Tibial artery (tissue), 4 donors: ENCODE results near the gene WASF3.

Experiments
- DNase-seq, 2 donors: peaks; one replicate each; pipeline ENCODE4 v3.0.0-alpha.2; 2019
- H3K27ac ChIP-seq, 2 donors: fragments of 200-600 bp; sonication (generic) in 1 of 2; 1 replicate in 1 of 2; 2 replicates in 1 of 2; pipeline ENCODE4 v1.5.1; 2018 to 2019; ENCODE audit warnings: mild to moderate bottlenecking in 1 of 2
- H3K27me3 ChIP-seq, 2 donors: fragments of 200-600 bp; sonication (generic) in 1 of 2; one replicate each; pipeline versions ENCODE4 v1.5.1 to v1.6.0; 2016 to 2019
- H3K36me3 ChIP-seq, 3 donors: fragments of 200-600 bp; sonication (generic) in 2 of 3; one replicate each; pipeline ENCODE4 v1.5.1; 2016 to 2019; ENCODE audit warnings: mild to moderate bottlenecking in 2 of 3
- H3K4me1 ChIP-seq, 4 donors: fragments of 200-600 bp; sonication (generic) in 2 of 4; 1 replicate in 3 of 4; 2 replicates in 1 of 4; pipeline ENCODE4 v1.5.1; 2016 to 2019
- H3K4me3 ChIP-seq, 2 donors: fragments of 200-600 bp; sonication (generic) in 1 of 2; 1 replicate in 1 of 2; 2 replicates in 1 of 2; pipeline ENCODE4 v1.5.1; 2018 to 2019; ENCODE audit warnings: mild to moderate bottlenecking in 2 of 2
- H3K9me3 ChIP-seq, 3 donors: fragments of 200-600 bp; sonication (generic) in 1 of 3; one replicate each; pipeline ENCODE4 v1.5.1; 2016 to 2019
- CTCF ChIP-seq, 2 experiments: fragments of 200-600 bp in 1 of 2; fragments of 450-650 bp in 1 of 2; IDR thresholded peaks; one replicate each; pipeline ENCODE4 v1.5.1; 2017 to 2019; ENCODE audit warnings: antibody characterized with exemption in 2 of 2, mild to moderate bottlenecking in 1 of 2, moderate library complexity in 1 of 2
- intact Hi-C: fragments of 100-400 bp; cut with DNase I; formaldehyde crosslinking; loops from one replicate; pipeline ENCODE4 v1.15.0; 2023; ENCODE audit warnings: low total_unique reads

The WASF3 gene

DNA sequence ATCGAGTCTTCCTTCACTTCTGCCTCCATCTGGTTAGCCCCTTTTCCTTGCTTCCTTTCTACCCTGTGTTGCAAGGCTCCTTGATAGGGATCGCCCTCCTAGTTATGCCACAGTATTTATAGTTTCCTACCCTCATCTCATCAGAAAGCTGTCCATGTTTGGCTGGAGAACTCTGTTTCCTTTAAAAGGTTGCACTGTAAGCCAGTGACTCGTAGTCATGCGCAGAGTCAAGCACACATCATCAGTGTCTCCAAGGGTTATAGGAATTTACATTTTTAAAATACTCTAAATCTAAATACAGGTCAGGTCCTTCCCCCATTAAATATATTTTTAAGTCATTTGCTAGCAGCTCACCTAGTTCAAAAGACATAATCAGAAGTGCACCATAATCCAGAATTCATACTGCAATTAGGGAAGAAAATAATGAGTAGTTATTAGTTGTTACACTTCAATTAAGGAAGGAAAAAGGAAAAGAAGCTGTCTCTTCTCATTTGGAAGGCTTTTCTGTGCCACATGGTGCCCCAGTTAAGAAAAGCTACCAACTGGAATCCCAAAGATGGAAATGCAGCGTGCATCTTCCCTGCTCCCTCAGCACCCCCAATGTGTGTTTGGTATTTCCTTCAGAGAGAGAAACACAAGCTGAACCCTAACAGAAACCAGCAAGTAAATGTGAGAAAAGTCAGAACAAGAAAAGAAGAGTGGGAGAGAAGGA is 122.1 kb downstream of the WASF3 start:
- H3K4me3 ChIP-seq = peak overlapping the region; percentile 30
- H3K4me1 ChIP-seq = peaks cover 0 to 16% (median 2%) of the 10 kb centered on the region in 4 donors
- H3K27me3 ChIP-seq = no peaks in the 10 kb centered on the region
- no peak for DNase-seq
- intact Hi-C loops = no loop called here
- H3K27ac ChIP-seq = peak overlapping the region; percentile 65
- H3K36me3 ChIP-seq = peaks cover 24 to 48% (median 34%) of the 10 kb centered on the region in 3 donors
- TF ChIP-seq CTCF (IDR thresholded peaks at IDR 0.05) = no peak
- no peaks in the 10 kb centered on the region for H3K9me3 ChIP-seq

- peak overlapping the region; percentile 5 to 30 for H3K4me3 ChIP-seq
- DNase-seq = peak in 1 of 2 donors; percentile 78
- peaks cover 0 to 16% (median 2%) of the 10 kb centered on the region in 4 donors for H3K4me1 ChIP-seq
- peak overlapping the region; percentile 65 for H3K27ac ChIP-seq
- no peak for TF ChIP-seq CTCF (IDR thresholded peaks at IDR 0.05)
- H3K36me3 ChIP-seq = peaks cover 29 to 48% (median 39%) of the 10 kb centered on the region in 3 donors
- H3K9me3 ChIP-seq = no peaks in the 10 kb centered on the region
- no peaks in the 10 kb centered on the region for H3K27me3 ChIP-seq
- intact Hi-C loops = no loop called here
Measured at GRCh38 chr13:26680123-26680450, 122.6 kb downstream of the WASF3 start.

DNA sequence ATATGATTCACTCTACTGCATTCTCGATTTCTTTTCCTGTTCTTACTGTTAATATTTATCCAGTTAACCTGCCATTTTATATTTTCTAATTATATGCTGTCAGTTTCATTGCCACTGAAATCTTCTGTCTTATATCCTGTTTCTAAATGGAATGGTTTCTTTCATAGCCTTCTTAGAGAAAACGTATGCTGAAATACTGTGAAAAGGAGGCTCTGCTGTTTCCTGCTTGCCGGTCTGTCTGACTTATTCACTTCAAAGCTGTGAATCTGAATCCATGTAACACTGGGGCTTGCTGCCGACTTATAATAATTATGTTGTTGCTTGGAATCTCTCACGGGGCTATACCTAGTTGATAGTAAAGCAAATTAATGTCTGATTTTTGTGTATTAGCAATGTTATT is 123.1 kb downstream of the WASF3 start:
- no peak for TF ChIP-seq CTCF (IDR thresholded peaks at IDR 0.05)
- Histone ChIP-seq H3K9me3 (no peaks in the 10 kb centered on the region), H3K27ac (peak overlapping the region in 1 of 2 donors; percentile 65), H3K27me3 (no peaks in the 10 kb centered on the region), H3K4me1 (peaks cover 0 to 16% (median 2%) of the 10 kb centered on the region in 4 donors), H3K36me3 (peaks cover 34 to 51% (median 44%) of the 10 kb centered on the region in 3 donors), H3K4me3 (peak overlapping the region in 1 of 2 donors; percentile 30)
- DNase-seq = no peak
- intact Hi-C loops = no loop called here

DNA sequence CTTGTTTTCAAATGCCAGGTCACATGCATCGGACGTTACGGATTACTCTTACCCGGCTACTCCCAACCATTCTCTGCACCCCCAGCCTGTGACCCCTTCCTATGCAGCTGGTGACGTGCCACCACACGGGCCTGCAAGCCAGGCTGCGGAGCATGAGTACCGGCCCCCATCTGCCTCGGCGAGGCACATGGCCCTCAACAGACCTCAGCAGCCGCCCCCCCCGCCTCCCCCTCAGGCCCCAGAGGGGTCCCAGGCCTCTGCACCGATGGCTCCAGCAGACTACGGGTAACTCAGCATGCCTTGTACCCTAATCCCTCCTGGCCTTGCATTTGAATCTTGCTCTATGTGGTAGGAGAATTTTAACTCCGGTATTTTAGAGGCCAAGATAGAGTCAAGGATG is 123.6 kb downstream of the WASF3 start:
- intact Hi-C loops = no loop called here
- no peaks in the 10 kb centered on the region for H3K9me3 ChIP-seq
- H3K27ac ChIP-seq = peak overlapping the region in 1 of 2 donors; percentile 65
- H3K4me1 ChIP-seq = peaks cover 0 to 16% (median 2%) of the 10 kb centered on the region in 4 donors
- H3K36me3 ChIP-seq = peaks cover 39 to 53% (median 49%) of the 10 kb centered on the region in 3 donors
- H3K4me3 ChIP-seq = no peak overlapping the region
- no peak for DNase-seq
- no peak for TF ChIP-seq CTCF (IDR thresholded peaks at IDR 0.05)
- H3K27me3 ChIP-seq = no peaks in the 10 kb centered on the region

DNA sequence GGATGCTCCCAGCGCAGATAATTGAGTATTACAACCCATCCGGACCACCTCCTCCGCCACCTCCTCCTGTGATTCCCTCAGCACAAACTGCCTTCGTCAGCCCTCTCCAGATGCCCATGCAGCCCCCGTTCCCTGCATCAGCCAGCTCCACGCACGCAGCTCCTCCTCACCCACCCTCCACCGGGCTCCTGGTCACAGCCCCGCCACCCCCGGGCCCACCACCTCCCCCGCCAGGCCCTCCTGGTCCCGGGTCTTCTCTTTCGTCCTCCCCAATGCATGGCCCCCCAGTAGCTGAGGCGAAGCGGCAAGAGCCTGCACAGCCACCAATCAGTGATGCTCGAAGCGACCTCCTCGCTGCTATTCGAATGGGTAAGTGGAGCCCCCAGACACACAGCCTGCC is 125.1 kb downstream of the WASF3 start:
- H3K36me3 ChIP-seq = peaks cover 51 to 65% (median 62%) of the 10 kb centered on the region in 3 donors
- intact Hi-C loops = no loop called here
- DNase-seq = no peak
- no peaks in the 10 kb centered on the region for H3K9me3 ChIP-seq
- H3K4me1 ChIP-seq = peaks cover 0 to 16% (median 2%) of the 10 kb centered on the region in 4 donors
- H3K27ac ChIP-seq = no peak overlapping the region
- H3K27me3 ChIP-seq = no peaks in the 10 kb centered on the region
- no peak for TF ChIP-seq CTCF (IDR thresholded peaks at IDR 0.05)
- no peak overlapping the region for H3K4me3 ChIP-seq
